Measurements from ENCODE around the gene HDAC4. TPM values are rescaled to one million over a fixed set of nuclear protein-coding genes. Genes with fewer than 3 reads are reported as not detected.

The HDAC4 gene
- total RNA-seq: 14.5 and 22.8 TPM in 2 replicates

GRCh38 chr2:239400596-239401066 is at the start of gene HDAC4:
Gene HDAC4, minus strand, starts transcription at chr2:239401020. Its CDS starts 48,321 bp downstream, at chr2:239352699.

Small RNA genes lying within 50 kb of the gene (small RNA-seq; reads per million reads assigned to genes)
- gene MIR2467: not detected
- not detected for gene MIR4269
- gene MIR4440: not detected
- not detected for gene MIR4441
